Activated naive CD8-positive, alpha-beta T cell treated with anti-CD3 and anti-CD28 coated beads for 36 hours (primary cell): ENCODE measurements around the gene PYGO1. TPM values are rescaled to one million over a fixed set of nuclear protein-coding genes. Genes with fewer than 3 reads are reported as not detected.
"Not testable (repeated sequence)": the region's sequence is repeated elsewhere in the genome, so short reads cannot be mapped to it uniquely, and the experiment has no call there.

Source experiments
- DNase-seq: peaks from one replicate; pipeline ENCODE4 v3.0.0; 2021
- H3K27ac Mint-ChIP-seq: one replicate; pipeline ENCODE4 v1.8.0; 2022; ENCODE audit warnings: mild to moderate bottlenecking, moderate library complexity, mixed read lengths
- H3K27me3 Mint-ChIP-seq: one replicate; pipeline ENCODE4 v1.8.0; 2022; ENCODE audit warnings: mild to moderate bottlenecking, mixed read lengths
- H3K36me3 Mint-ChIP-seq: one replicate; pipeline ENCODE4 v1.8.0; 2021; ENCODE audit warnings: mild to moderate bottlenecking, mixed read lengths
- H3K4me1 Mint-ChIP-seq: one replicate; pipeline ENCODE4 v1.8.0; 2021; ENCODE audit warnings: mixed read lengths
- H3K4me3 Mint-ChIP-seq: one replicate; pipeline ENCODE4 v1.8.0; 2022; ENCODE audit warnings: mild to moderate bottlenecking, moderate library complexity, mixed read lengths
- H3K9me3 Mint-ChIP-seq: one replicate; pipeline ENCODE4 v1.8.0; 2022; ENCODE audit warnings: mixed read lengths
- total RNA-seq, 2 experiments: library from RNA; stranded (reverse); gene quantifications; one replicate each; pipeline ENCODE4 v1.2.3, GENCODE V29; 2021

The PYGO1 gene
- total RNA-seq, 2 experiments from 2014 or later, result not detected

GRCh38 chr15:55499151-55499550, 89.0 kb downstream of the PYGO1 start:
- DNase-seq, result no peak
- H3K27ac Mint-ChIP-seq, result no peak overlapping the region
- peaks cover 5% of the 10 kb centered on the region for H3K4me1 Mint-ChIP-seq
- no peaks in the 10 kb centered on the region for H3K36me3 Mint-ChIP-seq
- peak overlapping the region; percentile 83 for H3K4me3 Mint-ChIP-seq
- H3K9me3 Mint-ChIP-seq, result peaks cover under 1% of the 10 kb centered on the region
- peaks cover 19% of the 10 kb centered on the region for H3K27me3 Mint-ChIP-seq

DNA sequence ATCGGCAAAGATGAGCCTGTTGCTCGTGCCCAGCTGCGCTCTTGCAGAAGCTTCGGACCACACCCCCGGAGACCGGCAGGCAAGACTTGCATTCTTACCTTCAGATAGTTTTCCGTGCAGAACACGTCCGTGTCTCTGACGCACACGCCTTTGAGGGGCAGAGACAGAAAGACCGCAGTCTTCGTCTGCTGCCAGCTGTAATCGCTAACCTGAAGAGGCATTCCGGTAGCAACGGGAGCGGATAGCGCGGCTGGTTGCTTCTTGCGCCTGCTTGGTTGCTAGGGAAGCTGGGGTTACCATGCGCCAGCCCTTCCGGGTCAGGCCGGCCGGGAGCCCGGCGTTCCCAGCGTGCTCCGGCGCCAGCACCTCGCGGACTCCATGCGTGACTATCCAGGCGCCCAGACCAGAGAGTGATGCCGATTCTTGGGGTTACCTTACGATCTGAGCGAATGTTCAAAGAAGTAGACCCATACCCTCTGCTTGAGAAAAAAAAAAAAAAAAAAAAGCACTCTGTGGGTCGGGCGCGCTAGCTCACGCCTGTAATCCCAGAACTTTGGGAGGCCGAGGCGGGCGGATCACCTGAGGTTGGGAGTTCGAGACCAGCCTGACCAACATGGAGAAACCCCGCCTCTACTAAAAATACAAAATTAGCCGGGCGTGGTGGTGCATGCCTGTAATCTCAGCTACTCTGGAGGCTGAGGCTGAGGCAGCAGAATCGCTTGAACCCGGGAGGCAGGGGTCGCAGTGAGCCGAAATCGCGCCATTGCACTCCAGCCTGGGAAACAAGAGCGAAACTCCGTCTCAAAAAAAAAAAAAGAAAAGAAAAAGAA, 89.8 kb downstream of the PYGO1 start:
- Mint-ChIP-seq H3K27ac (peak overlapping the region; percentile 79), H3K4me3 (peak overlapping the region; percentile 83), H3K27me3 (peaks cover 13% of the 10 kb centered on the region)
- not testable (repeated sequence) for H3K9me3 Mint-ChIP-seq, H3K4me1 Mint-ChIP-seq, H3K36me3 Mint-ChIP-seq
- DNase-seq, result peak; percentile 83

DNA sequence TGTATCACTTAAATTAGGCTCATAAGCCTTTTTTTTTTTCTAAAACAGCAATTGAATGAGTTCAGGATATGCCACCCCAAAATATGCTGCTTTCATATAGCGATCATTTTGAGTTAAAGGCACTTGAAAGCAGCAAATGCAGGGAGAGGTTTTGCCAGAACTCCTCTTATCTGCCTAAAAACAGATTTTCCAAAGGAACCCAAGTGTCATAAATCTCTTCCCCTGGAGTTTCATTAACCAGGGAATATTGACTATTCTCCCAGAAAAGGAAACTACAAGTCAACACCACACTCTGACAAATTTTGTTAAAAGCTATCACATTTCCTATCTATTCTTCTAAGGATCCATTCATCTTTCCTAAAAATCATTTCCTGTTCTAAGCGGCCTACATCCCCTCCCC, 91.4 kb downstream of the PYGO1 start:
- H3K27ac Mint-ChIP-seq, result no peak overlapping the region
- H3K4me1 Mint-ChIP-seq, result peaks cover 5% of the 10 kb centered on the region
- H3K9me3 Mint-ChIP-seq, result no peaks in the 10 kb centered on the region
- H3K36me3 Mint-ChIP-seq, result no peaks in the 10 kb centered on the region
- no peaks in the 10 kb centered on the region for H3K27me3 Mint-ChIP-seq
- no peak for DNase-seq
- H3K4me3 Mint-ChIP-seq, result no peak overlapping the region

GRCh38 chr15:55494931-55495330, 93.2 kb downstream of the PYGO1 start:
- Mint-ChIP-seq H3K4me3 (no peak overlapping the region), H3K36me3 (no peaks in the 10 kb centered on the region), H3K27ac (no peak overlapping the region), H3K27me3 (no peaks in the 10 kb centered on the region), H3K9me3 (no peaks in the 10 kb centered on the region), H3K4me1 (peaks cover 5% of the 10 kb centered on the region)
- no peak for DNase-seq

DNA sequence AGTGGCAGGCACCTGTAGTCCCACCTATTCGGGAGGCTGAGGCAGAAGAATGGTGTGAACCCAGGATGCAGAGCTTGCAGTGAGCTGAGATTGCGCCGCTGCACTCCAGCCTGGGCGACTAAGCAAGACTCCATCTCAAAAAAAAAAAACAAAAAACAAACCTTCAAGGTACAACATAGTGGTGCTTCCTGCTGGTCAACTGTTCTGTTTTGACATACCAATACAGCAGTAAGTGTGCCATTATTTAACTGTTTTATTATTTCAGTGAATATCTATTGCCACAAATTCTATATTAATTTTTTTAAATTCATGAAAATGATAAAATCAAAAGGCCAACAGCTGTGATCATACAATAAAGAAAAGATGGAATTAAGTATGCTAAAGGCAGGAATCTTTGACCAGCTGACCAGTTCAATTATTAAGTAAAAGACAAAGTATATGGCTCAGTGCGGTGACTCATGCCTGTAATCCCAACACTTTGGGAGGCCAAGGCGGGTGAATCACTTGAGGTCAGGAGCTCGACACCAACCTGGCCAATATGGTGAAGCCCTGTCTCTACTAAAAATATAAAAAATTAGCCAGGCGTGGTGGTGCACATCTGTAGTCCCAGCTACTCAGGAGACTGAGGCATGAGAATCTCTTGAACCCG, 99.1 kb downstream of the PYGO1 start:
- not testable (repeated sequence) for H3K27me3 Mint-ChIP-seq, H3K4me1 Mint-ChIP-seq, H3K9me3 Mint-ChIP-seq, H3K27ac Mint-ChIP-seq, DNase-seq, H3K4me3 Mint-ChIP-seq, H3K36me3 Mint-ChIP-seq

Other genes starting within 250 kb of the PYGO1 start
- 10 to 100 TPM; 11.7 to 12.2 TPM for gene CCPG1, start 180.0 kb downstream of the PYGO1 start, total RNA-seq
- gene PIERCE2, start 179.8 kb downstream of the PYGO1 start, total RNA-seq, result under 1 TPM in 1 of 2 experiments, not detected in 1; 0.31 TPM
- gene DNAAF4, start 80.1 kb downstream of the PYGO1 start, total RNA-seq, result under 1 TPM; 0.38 to 0.52 TPM
- not detected for gene PRTG, start 154.8 kb upstream of the PYGO1 start, total RNA-seq